ENCODE measurements around the gene USH2A. TPM values are rescaled to one million over a fixed set of nuclear protein-coding genes. Genes with fewer than 3 reads are reported as not detected.

USH2A gene
- total RNA-seq, 4 donors from 2014 or later = under 0.01 to 1.0 (median under 0.01) TPM; not detected in 1

- Histone ChIP-seq H3K4me1 (no peaks in the 10 kb centered on the region), H3K27me3 (no peaks in the 10 kb centered on the region), H3K36me3 (no peaks in the 10 kb centered on the region), H3K9me3 (no peaks in the 10 kb centered on the region), H3K27ac (no peak overlapping the region), H3K4me3 (no peak overlapping the region)
- no peak for DNase-seq (ENCODE audit: low spot score in 2 of 2)
- WGBS, 2 donors = 71 to 79% methylated on average over 3 of the region's 3 CpGs
- TF ChIP-seq CTCF (IDR thresholded peaks at IDR 0.05) (no peak), POLR2A (IDR thresholded peaks at IDR 0.05) (no peak), EP300 (IDR thresholded peaks at IDR 0.05) (no peak)
These were observed 548.0 kb downstream of the USH2A start for GRCh38 chr1:215875236-215875635.

- Histone ChIP-seq H3K4me1 (no peaks in the 10 kb centered on the region), H3K36me3 (no peaks in the 10 kb centered on the region), H3K27me3 (no peaks in the 10 kb centered on the region), H3K27ac (no peak overlapping the region), H3K9me3 (no peaks in the 10 kb centered on the region), H3K4me3 (no peak overlapping the region)
- no peak for DNase-seq (ENCODE audit: low spot score in 2 of 2)
- TF ChIP-seq POLR2A (IDR thresholded peaks at IDR 0.05) = no peak
- TF ChIP-seq EP300 (IDR thresholded peaks at IDR 0.05) = no peak
- no peak for TF ChIP-seq CTCF (IDR thresholded peaks at IDR 0.05)
- 68 to 76% methylated on average over 3 of the region's 3 CpGs for WGBS, 2 donors
These were observed 550.6 kb downstream of the USH2A start for GRCh38 chr1:215872658-215873057.

- WGBS, 2 donors = 47 to 69% methylated on average over 1 of the region's 1 CpG
These were observed 554.7 kb downstream of the USH2A start for GRCh38 chr1:215868500-215868899.

GRCh38 chr1:215865060-215865459 is 558.2 kb downstream of the USH2A start:
- DNase-seq (ENCODE audit: low spot score in 2 of 2) = no peak
- H3K36me3 ChIP-seq = no peaks in the 10 kb centered on the region
- TF ChIP-seq POLR2A (IDR thresholded peaks at IDR 0.05) (no peak), EP300 (IDR thresholded peaks at IDR 0.05) (no peak), CTCF (IDR thresholded peaks at IDR 0.05) (no peak)
- no peaks in the 10 kb centered on the region for H3K27me3 ChIP-seq
- H3K4me1 ChIP-seq = no peaks in the 10 kb centered on the region
- no peak overlapping the region for H3K27ac ChIP-seq
- no peaks in the 10 kb centered on the region for H3K9me3 ChIP-seq
- H3K4me3 ChIP-seq = no peak overlapping the region
- WGBS, 2 donors = 88 to 90% methylated on average over 3 of the region's 3 CpGs

More at GRCh38 chr1:215868500-215868899, 554.7 kb downstream of the USH2A start:
- no peak for DNase-seq (ENCODE audit: low spot score in 2 of 2)
- no peak overlapping the region for H3K4me3 ChIP-seq
- H3K4me1 ChIP-seq = no peaks in the 10 kb centered on the region
- no peaks in the 10 kb centered on the region for H3K9me3 ChIP-seq
- H3K27me3 ChIP-seq = no peaks in the 10 kb centered on the region
- no peak overlapping the region for H3K27ac ChIP-seq
- TF ChIP-seq CTCF (IDR thresholded peaks at IDR 0.05) (no peak), EP300 (IDR thresholded peaks at IDR 0.05) (no peak), POLR2A (IDR thresholded peaks at IDR 0.05) (no peak)
- no peaks in the 10 kb centered on the region for H3K36me3 ChIP-seq

- Histone ChIP-seq H3K9me3 (no peaks in the 10 kb centered on the region), H3K27ac (no peak overlapping the region), H3K4me1 (no peaks in the 10 kb centered on the region), H3K36me3 (no peaks in the 10 kb centered on the region), H3K4me3 (no peak overlapping the region), H3K27me3 (no peaks in the 10 kb centered on the region)
- no peak for DNase-seq (ENCODE audit: low spot score in 2 of 2)
- no peak for TF ChIP-seq CTCF (IDR thresholded peaks at IDR 0.05)
- no peak for TF ChIP-seq POLR2A (IDR thresholded peaks at IDR 0.05)
- no peak for TF ChIP-seq EP300 (IDR thresholded peaks at IDR 0.05)
These were observed 559.5 kb downstream of the USH2A start for GRCh38 chr1:215863796-215864195.

Measured in tibial nerve (tissue), 4 donors.